ENCODE data around the gene CD81.

DNA sequence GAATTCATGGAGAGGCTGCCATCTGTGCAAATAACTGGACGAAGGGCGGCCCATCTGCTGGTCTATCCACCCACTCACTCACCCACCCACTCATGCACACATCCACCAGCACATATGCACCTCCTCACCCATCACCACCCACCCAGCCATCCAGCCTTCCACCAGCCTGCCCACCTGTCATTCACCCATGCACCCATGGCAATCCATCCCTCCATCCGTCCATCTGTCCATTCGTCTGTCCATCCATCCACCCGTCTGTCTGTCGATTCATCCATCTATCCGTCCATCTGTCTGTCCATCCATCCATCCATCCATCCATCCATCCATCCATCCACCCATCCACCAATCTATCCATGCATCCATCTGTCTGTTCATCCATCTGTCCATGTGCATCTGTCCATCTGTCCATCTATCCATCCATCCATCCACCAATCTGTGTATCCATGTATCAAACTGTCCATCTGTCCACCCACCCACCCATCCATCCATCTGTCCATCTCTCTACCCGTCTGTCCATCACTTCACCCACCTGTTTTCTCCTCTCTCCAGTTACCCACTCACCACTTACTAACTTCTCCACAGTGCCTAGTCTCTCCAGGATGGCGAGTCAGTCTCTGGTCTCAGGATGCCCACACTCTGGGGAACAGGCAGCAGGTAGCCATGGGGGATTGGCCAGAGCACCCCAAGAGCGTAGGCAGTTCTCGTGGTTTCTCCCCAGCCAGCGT is 58.3 kb downstream of the CD81 start:
- TF ChIP-seq, protein P1, sequence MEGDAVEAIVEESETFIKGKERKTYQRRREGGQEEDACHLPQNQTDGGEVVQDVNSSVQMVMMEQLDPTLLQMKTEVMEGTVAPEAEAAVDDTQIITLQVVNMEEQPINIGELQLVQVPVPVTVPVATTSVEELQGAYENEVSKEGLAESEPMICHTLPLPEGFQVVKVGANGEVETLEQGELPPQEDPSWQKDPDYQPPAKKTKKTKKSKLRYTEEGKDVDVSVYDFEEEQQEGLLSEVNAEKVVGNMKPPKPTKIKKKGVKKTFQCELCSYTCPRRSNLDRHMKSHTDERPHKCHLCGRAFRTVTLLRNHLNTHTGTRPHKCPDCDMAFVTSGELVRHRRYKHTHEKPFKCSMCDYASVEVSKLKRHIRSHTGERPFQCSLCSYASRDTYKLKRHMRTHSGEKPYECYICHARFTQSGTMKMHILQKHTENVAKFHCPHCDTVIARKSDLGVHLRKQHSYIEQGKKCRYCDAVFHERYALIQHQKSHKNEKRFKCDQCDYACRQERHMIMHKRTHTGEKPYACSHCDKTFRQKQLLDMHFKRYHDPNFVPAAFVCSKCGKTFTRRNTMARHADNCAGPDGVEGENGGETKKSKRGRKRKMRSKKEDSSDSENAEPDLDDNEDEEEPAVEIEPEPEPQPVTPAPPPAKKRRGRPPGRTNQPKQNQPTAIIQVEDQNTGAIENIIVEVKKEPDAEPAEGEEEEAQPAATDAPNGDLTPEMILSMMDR (IDR thresholded peaks at IDR 0.05): no peak
- TF ChIP-seq CREM (CRISPR knock-in tag; IDR thresholded peaks at IDR 0.05) (no peak), ZNF671 (CRISPR knock-in tag; IDR thresholded peaks at IDR 0.05) (no peak), ATF1 (CRISPR knock-in tag; IDR thresholded peaks at IDR 0.05) (no peak)
- TF ChIP-seq, protein P2, sequence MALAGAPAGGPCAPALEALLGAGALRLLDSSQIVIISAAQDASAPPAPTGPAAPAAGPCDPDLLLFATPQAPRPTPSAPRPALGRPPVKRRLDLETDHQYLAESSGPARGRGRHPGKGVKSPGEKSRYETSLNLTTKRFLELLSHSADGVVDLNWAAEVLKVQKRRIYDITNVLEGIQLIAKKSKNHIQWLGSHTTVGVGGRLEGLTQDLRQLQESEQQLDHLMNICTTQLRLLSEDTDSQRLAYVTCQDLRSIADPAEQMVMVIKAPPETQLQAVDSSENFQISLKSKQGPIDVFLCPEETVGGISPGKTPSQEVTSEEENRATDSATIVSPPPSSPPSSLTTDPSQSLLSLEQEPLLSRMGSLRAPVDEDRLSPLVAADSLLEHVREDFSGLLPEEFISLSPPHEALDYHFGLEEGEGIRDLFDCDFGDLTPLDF (CRISPR knock-in tag; IDR thresholded peaks at IDR 0.05): no peak
- TF ChIP-seq, protein P3, sequence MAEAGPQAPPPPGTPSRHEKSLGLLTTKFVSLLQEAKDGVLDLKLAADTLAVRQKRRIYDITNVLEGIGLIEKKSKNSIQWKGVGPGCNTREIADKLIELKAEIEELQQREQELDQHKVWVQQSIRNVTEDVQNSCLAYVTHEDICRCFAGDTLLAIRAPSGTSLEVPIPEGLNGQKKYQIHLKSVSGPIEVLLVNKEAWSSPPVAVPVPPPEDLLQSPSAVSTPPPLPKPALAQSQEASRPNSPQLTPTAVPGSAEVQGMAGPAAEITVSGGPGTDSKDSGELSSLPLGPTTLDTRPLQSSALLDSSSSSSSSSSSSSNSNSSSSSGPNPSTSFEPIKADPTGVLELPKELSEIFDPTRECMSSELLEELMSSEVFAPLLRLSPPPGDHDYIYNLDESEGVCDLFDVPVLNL (CRISPR knock-in tag; IDR thresholded peaks at IDR 0.05; ENCODE audit: borderline replicate concordance, low read depth): no peak
- TF ChIP-seq, protein P4, sequence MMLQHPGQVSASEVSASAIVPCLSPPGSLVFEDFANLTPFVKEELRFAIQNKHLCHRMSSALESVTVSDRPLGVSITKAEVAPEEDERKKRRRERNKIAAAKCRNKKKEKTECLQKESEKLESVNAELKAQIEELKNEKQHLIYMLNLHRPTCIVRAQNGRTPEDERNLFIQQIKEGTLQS (CRISPR knock-in tag; conservative IDR thresholded peaks at IDR 0.05): no peak

Data from WTC11 (cell line).